ENCODE results near the gene ITGAX.
A peak's percentile ranks its signal among the peaks of the same experiment; 100 is the strongest.

Gene ITGAX

DNA sequence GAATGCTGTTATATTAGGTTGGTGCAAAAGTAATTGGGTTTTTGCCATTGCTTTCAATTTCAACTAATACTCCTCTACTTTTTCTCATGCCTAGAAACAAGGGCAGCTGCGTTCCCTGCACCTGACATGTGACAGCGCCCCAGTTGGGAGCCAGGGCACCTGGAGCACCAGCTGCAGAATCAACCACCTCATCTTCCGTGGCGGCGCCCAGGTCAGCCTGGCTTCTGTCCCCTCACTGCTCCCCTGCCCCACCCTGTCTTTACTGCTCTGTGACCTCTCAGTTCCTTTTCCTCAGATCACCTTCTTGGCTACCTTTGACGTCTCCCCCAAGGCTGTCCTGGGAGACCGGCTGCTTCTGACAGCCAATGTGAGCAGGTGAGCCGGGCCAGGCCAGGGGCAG lies 21.7 kb downstream of the ITGAX start:
- no peak for DNase-seq

GRCh38 chr16:31377210-31377903 lies 22.4 kb downstream of the ITGAX start:
- DNase-seq, result no peak

GRCh38 chr16:31380201-31380600 lies 25.2 kb downstream of the ITGAX start:
- no peak for DNase-seq

DNA sequence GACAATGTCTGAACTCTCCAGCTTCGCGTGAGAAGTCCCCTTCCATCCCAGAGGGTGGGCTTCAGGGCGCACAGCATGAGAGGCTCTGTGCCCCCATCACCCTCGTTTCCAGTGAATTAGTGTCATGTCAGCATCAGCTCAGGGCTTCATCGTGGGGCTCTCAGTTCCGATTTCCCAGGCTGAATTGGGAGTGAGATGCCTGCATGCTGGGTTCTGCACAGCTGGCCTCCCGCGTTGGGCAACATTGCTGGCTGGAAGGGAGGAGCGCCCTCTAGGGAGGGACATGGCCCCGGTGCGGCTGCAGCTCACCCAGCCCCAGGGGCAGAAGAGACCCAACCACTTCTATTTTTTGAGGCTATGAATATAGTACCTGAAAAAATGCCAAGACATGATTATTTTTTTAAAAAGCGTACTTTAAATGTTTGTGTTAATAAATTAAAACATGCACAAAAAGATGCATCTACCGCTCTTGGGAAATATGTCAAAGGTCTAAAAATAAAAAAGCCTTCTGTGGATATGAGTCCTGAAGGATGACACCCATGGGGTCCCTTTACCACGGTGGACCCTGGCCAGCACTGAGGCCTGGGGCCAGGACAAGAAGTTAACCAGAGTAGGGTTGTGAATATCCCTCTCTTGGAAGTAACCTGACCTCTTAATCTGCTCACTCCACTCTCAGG lies 27.6 kb downstream of the ITGAX start:
- peak; percentile 3 for DNase-seq

DNA sequence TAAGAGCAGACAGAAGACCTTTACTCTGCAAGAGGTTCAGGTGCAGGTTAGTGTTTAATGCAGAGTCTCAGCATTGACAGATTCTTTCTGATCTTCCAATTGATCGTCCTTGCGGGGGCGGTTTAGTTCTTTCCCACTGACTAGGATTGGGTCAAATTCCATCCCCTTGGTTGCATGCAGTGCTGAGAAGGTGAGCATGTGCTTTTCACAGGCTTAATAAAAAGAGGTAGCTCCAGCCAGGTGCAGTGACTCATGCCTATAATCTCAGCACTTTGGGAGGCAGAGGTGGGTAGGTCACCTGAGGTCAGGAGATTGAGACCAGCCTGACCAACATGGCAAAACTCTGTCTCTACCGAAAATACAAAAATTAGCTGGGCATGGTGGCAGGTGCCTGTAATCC lies 30.7 kb downstream of the ITGAX start:
- DNase-seq, result no peak

DNA sequence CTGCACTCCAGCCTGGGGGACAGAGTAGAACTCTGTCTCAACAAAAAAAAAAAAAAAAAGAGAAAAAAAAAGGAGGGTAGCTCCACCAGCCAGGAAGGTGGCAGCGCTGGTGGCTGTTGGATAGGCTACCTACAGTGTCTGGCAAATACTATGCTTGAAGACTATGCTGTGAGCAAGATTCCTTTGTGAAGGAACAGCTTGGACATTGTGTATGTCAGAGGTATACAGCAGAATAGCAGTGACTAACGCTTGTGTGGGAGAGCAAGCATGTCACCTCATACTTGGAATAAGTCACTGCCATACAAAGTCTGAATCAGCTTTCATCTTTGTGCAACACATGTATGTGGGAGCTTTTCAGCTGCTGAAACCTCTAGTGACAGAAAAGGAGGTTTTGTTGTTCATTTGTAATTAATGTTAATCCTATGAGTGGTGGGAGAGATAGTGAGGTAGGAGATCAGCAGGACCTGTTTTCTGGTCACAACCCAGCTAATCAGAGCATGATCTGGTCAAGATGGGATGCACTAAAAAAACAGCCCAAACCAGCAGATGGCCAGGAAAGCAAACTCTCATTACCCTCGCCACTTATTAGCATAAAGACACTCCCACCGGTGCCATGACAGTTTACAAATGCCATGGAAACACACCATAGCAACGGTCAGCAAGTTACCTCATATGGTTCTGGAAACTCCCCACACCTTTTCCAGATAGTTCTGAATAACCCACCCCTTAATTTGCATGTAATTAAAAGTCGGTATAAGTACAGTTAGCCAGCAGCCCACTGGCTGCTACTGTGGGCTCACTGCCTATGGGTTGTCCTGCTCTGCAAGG lies 31.4 kb downstream of the ITGAX start:
- DNase-seq, result no peak

GRCh38 chr16:31388535-31388934 lies 33.6 kb downstream of the ITGAX start:
- DNase-seq, result no peak

DNA sequence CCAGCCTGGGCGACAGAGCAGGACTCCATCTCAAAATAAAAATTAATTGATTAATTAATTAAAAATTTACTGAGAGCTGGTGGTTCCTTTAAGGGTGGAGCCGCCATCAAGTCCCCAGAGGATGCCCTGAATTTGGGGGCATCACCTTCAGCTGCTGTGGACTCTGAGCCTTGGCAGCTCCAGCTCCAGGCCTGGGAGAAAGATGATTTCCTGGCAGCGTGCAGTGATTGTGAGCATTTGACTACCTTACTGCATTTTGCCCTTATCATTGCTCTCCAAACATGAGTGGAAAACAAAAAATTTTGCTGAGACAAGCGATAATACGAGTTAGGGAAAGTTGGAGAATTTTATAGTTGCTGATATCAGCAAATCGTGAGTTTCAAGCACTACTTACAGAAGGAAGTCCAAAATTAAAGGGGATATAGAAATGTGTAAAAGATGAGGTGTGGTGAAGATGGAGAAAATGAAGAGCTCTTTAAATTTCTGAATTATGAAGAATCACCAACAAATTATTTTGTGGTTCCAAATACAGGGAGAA lies 35.6 kb downstream of the ITGAX start:
- DNase-seq, result no peak

DNA sequence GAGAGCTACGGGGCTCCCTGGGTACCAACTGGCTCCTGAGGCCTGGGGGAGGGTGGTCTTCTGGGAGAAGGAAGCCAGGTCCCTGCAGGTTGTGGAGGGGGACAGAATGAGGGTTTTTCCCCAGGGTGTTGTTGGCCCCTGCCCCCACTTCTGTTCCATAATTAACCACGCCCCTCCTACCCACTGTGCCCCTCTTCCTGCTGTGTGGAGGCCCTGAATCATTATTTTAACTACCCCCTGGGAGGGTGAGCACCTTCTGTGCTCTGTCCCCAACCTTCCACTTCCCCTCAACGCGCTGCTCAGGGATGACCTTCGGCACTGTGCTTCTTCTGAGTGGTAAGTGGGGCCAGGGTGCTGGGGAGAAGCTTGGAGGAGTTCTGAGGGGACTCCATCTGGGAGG lies 38.1 kb downstream of the ITGAX start, which contains the start of gene ITGAD:
Gene ITGAD (plus strand): TSS at position 280 of the 400 bp plus-strand sequence. CDS start 26 bp downstream, at position 306.
- DNase-seq, result no peak

DNA sequence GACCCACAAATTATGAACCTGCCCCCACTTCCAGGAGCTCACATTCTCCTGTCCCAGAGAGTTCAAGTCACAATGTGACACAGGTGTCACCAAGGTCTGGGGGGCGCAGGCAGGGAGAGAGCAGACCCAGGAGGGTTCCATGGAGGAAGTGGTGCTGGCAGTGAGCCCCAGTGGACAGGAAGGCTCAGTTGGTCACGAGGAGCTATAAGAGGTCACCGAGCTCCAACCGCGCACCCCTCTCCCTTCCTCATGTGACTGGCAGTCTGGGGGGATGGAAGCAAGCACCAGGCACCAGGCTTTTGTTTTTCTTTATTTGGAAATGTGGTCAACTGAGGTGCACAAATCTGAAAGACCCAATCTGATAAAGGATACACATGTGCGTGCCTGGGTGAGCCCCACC lies 40.7 kb downstream of the ITGAX start:
- no peak for DNase-seq

DNA sequence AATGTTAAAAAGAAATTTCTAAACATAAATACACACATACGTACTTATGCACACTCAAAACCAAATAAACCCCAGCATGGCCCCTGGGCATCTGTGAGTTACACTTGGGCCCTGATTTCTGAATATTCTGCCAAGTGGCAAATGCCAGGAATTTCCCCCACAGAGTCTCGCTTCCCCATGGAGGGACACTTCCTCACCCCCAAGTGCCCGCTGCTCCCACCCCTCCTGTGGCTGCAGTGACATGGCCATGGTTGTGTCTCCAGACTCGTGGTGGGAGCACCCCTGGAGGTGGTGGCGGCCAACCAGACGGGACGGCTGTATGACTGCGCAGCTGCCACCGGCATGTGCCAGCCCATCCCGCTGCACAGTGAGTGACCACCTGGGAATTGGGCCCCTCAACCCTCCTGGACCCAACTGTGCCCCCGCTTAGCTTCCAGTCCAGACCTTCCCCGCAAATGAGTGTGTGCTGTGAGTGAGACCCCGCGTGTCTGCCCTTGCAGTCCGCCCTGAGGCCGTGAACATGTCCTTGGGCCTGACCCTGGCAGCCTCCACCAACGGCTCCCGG lies 42.2 kb downstream of the ITGAX start:
- DNase-seq, result no peak

DNA sequence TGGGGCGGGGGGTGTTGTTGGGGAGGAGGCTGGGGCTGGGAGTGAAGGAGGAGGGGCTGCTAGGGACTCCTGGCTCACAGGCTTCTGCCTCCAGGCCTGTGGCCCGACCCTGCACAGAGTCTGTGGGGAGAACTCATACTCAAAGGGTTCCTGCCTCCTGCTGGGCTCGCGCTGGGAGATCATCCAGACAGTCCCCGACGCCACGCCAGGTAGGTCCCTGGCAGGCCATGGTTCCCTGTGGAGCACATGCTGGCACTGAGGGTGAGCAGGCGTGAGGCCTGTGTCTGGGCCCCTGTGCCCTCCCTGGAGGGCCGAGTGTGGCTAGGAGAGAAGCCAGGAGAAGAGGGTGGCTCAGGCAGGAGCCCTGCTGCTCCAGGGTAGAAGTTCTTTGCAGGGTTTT lies 42.7 kb downstream of the ITGAX start:
- DNase-seq, result no peak

GRCh38 chr16:31400191-31400590 lies 45.2 kb downstream of the ITGAX start:
- DNase-seq, result no peak

DNA sequence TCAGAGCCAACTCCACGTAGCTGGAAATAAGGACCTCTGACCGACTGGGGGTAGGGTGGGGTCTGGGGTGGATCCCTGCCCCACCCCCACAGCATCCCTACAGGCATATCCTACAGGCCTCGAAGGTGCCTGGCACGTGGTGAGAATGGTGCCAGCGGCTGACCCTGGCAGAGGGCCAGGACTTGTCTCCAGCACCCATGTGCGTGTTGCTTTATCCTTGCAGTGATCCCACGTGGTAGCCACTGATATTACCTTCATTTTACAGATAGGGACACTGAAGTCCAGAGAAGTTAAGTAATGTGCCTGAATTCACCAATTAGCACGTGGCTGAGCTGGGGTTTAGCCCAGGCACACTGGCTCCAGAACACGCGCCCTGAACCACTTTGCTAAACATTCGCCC lies 46.5 kb downstream of the ITGAX start:
- no peak for DNase-seq

GRCh38 chr16:31402687-31403086 lies 47.7 kb downstream of the ITGAX start:
- no peak for DNase-seq

GRCh38 chr16:31403590-31404352 lies 48.8 kb downstream of the ITGAX start:
- no peak for DNase-seq

DNA sequence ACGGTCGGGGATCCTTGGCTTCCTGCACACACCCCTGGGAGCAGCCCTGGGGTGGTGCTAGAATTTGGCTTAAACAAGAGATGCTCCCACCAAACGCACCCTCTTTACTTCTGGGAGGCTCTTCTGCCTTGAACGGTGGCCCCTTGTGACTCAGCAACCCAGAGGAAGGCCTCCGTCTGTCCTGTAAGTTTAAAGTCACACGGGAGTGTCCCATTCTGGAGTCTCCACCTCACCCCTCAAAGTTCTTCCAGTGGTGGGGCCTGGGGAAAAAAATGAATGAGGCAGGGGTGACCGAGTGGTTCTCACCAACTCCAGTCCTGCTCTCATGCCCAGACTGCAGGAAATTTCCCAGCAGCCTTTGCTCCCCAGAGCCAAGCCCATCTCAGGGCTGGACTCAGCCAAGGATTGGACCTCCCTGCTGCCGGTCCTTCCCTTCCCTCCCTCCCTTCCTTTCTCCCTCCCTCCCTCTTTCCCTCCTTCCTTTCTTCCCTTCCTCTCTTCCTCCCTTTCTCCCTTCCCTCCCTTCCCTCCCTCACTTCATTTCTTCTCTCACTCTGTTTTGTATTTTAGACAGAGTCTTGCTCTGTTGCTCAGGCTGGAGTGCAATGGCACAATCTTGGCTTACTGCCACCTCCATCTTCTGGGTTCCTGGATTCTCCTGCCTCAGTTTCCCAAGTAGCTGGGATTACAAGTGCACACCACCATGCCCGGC lies 49.5 kb downstream of the ITGAX start:
- DNase-seq, result no peak

- no peak for DNase-seq
Observed at GRCh38 chr16:31407406-31407805, 52.4 kb downstream of the ITGAX start.

DNA sequence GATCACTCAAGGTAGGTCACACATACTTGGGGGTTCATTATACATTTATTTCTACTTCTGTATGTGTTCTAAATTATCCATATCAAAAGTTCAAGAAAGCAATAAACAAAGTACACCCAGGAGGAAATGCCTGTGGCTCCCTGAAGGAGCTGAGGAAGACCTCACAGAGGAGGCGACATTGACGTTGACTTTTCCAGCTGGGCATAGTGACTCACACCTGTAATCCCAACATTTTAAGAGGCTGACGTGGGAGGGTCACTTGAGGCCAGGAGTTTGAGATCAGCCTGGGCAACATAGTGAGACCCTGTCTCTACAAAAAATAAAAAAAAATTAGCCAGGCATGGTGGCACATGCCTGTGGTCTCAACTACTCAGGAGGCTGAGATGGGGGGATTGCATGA lies 54.5 kb downstream of the ITGAX start:
- DNase-seq, result no peak

DNA sequence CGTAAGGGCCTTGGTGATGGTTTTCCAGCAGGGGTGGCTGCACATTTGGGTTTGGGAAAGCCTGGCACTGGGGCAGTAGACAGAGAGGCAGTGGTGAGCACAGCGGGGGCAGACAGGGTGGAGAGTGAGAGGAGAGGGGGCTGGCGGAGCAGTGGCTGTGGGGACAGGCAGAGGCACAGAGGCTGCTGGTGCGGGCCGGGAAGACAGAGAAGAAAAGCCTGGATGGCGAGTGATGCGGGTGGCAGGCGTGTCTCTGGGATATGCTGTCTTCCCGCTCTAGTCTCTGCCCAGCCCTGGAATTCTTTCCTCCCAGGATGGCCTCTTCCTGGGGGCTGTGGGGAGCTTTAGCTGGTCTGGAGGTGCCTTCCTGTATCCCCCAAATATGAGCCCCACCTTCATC lies 55.1 kb downstream of the ITGAX start:
- no peak for DNase-seq

DNA sequence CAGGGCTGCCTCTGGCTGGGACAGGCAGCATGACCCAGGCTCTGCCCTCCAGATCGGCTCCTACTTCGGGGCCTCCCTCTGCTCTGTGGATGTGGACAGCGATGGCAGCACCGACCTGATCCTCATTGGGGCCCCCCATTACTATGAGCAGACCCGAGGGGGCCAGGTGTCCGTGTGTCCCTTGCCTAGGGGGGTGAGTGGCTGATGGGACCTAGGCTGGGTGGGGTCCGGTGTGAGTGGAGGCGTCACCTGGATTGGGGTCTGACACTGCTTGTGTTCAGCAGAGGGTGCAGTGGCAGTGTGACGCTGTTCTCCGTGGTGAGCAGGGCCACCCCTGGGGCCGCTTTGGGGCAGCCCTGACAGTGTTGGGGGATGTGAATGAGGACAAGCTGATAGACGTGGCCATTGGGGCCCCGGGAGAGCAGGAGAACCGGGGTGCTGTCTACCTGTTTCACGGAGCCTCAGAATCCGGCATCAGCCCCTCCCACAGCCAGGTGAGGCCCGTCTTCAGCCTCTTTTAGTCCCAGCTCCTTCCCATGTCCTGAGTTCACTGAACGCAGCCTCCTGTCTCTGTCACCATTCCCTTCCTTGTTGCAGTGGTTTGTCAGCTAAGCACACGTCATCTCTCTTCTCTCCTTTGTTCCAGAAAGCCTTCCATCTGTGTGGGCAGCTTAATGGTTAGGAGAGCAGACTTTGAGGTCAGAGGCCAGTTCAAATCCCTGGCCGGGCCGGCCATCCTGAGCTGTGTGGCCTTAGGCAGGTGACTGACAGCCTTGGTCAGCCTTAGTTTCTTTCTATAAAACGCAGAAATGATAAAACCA lies 56.3 kb downstream of the ITGAX start:
- DNase-seq, result no peak

Measured in midbrain (tissue), 1 donor.